Fibroblast of lung (primary cell): ENCODE measurements around the gene TRAF3.

ENCODE experiments used
- EZH2 ChIP-seq: IDR thresholded peaks from 2 replicates; pipeline ENCODE4 v1.5.1; 2012; ENCODE audit warnings: low read length, control low read depth, mild to moderate bottlenecking; ENCODE audit errors: missing control alignments
- TF ChIP-seq, protein P1 (sequence below), 2 donors: IDR thresholded peaks in 1 of 2; conservative IDR thresholded peaks in 1 of 2; 1 replicate in 1 of 2; 2 replicates in 1 of 2; pipeline ENCODE4 v1.5.1; 2011 to 2012; ENCODE audit warnings: low read length in 2 of 2, control low read depth in 1 of 2, inconsistent platforms in 1 of 2, low read depth in 1 of 2, mild to moderate bottlenecking in 1 of 2

- TF ChIP-seq, protein P1, sequence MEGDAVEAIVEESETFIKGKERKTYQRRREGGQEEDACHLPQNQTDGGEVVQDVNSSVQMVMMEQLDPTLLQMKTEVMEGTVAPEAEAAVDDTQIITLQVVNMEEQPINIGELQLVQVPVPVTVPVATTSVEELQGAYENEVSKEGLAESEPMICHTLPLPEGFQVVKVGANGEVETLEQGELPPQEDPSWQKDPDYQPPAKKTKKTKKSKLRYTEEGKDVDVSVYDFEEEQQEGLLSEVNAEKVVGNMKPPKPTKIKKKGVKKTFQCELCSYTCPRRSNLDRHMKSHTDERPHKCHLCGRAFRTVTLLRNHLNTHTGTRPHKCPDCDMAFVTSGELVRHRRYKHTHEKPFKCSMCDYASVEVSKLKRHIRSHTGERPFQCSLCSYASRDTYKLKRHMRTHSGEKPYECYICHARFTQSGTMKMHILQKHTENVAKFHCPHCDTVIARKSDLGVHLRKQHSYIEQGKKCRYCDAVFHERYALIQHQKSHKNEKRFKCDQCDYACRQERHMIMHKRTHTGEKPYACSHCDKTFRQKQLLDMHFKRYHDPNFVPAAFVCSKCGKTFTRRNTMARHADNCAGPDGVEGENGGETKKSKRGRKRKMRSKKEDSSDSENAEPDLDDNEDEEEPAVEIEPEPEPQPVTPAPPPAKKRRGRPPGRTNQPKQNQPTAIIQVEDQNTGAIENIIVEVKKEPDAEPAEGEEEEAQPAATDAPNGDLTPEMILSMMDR (conservative IDR thresholded peaks at IDR 0.05 in 1 of 2, IDR thresholded peaks at IDR 0.05 in 1 of 2; ENCODE audit: low read depth in 1 of 2, low read length in 2 of 2): no peak
- peak; percentile 100 for TF ChIP-seq EZH2
Measured at GRCh38 chr14:102929241-102930137, 152.2 kb downstream of the TRAF3 start.
